Muscle of leg (tissue), 11 donors: ENCODE data around the gene PDE3A. TPM values are rescaled to one million over a fixed set of nuclear protein-coding genes. Genes with fewer than 3 reads are reported as not detected.
A peak's percentile ranks its signal among the peaks of the same experiment; 100 is the strongest.

Experiments used
- DNase-seq: peaks from one replicate; pipeline ENCODE4 v3.0.0; 2013
- H3K27ac ChIP-seq: one replicate; pipeline ENCODE4 v1.5.1; 2013; ENCODE audit warnings: mild to moderate bottlenecking, low read length, control low read depth
- H3K27me3 ChIP-seq: one replicate; pipeline ENCODE4 v1.6.1; 2013; ENCODE audit warnings: low read length; ENCODE audit not compliant: control insufficient read depth, insufficient read depth
- H3K36me3 ChIP-seq: one replicate; pipeline ENCODE4 v1.6.1; 2013; ENCODE audit warnings: low read length; ENCODE audit not compliant: control insufficient read depth, insufficient read depth
- H3K4me1 ChIP-seq: one replicate; pipeline ENCODE4 v1.6.1; 2013; ENCODE audit warnings: low read length; ENCODE audit not compliant: control insufficient read depth, insufficient read depth
- H3K4me3 ChIP-seq: one replicate; pipeline ENCODE4 v1.5.1; 2013; ENCODE audit warnings: low read length, control low read depth
- H3K9me3 ChIP-seq: replicated peaks from 2 replicates; pipeline ENCODE4 v1.6.1; 2013; ENCODE audit warnings: low read depth, low read length; ENCODE audit not compliant: control insufficient read depth
- WGBS: methylation state at CpG from one replicate; pipeline ENCODE4 v1.1.5; 2013; ENCODE audit warnings: missing lambda C conversion rate; ENCODE audit not compliant: insufficient coverage; 5-methylcytosine and 5-hydroxymethylcytosine counted together
- polyA plus RNA-seq, 8 donors: library from polyadenylated mRNA; unstranded; fragments of 120-200 nt; gene quantifications; one replicate each; pipeline versions ENCODE4 v1.2.1 to v1.2.3, GENCODE V29; 2013; ENCODE audit warnings: inconsistent platforms in 1 of 8, low replicate concordance in 1 of 8; ENCODE audit not compliant: insufficient read length in 8 of 8, insufficient read depth in 1 of 8
- total RNA-seq: library from RNA; stranded (reverse); fragments of 120-200 nt; gene quantifications from one replicate; pipeline ENCODE4 v1.2.4, GENCODE V29; 2013

Gene PDE3A
- total and polyA plus RNA-seq, 9 donors = 8.4 to 12.9 (median 11.0) TPM

- no peaks in the 10 kb centered on the region for H3K36me3 ChIP-seq
- no peaks in the 10 kb centered on the region for H3K4me1 ChIP-seq
- no peak overlapping the region for H3K27ac ChIP-seq
- no peaks in the 10 kb centered on the region for H3K9me3 ChIP-seq
- no peaks in the 10 kb centered on the region for H3K27me3 ChIP-seq
- no peak overlapping the region for H3K4me3 ChIP-seq
- 13% methylated on average over 3 of the region's 6 CpGs for WGBS
- peak; percentile 12 for DNase-seq
These were observed 336.5 kb downstream of the PDE3A start for GRCh38 chr12:20704860-20705259.

- H3K27me3 ChIP-seq = no peaks in the 10 kb centered on the region
- WGBS = 83% methylated on average over 1 of the region's 3 CpGs
- H3K9me3 ChIP-seq = no peaks in the 10 kb centered on the region
- H3K27ac ChIP-seq = no peak overlapping the region
- no peak for DNase-seq
- H3K4me1 ChIP-seq = no peaks in the 10 kb centered on the region
- no peaks in the 10 kb centered on the region for H3K36me3 ChIP-seq
- H3K4me3 ChIP-seq = no peak overlapping the region
These were observed 343.5 kb downstream of the PDE3A start for GRCh38 chr12:20711846-20712245.

- Histone ChIP-seq H3K27me3 (no peaks in the 10 kb centered on the region), H3K36me3 (no peaks in the 10 kb centered on the region), H3K9me3 (no peaks in the 10 kb centered on the region), H3K4me3 (no peak overlapping the region), H3K27ac (no peak overlapping the region), H3K4me1 (no peaks in the 10 kb centered on the region)
- 30% methylated on average over 2 of the region's 2 CpGs for WGBS
- no peak for DNase-seq
These were observed 347.7 kb downstream of the PDE3A start for GRCh38 chr12:20716037-20716436.

- Histone ChIP-seq H3K27me3 (no peaks in the 10 kb centered on the region), H3K36me3 (no peaks in the 10 kb centered on the region), H3K9me3 (no peaks in the 10 kb centered on the region), H3K4me3 (no peak overlapping the region), H3K27ac (no peak overlapping the region), H3K4me1 (no peaks in the 10 kb centered on the region)
- DNase-seq = no peak
- WGBS = no CpG with 5 or more reads among the region's 1 CpG
These were observed 348.6 kb downstream of the PDE3A start for GRCh38 chr12:20716985-20717384.

GRCh38 chr12:20718294-20718693, 350.0 kb downstream of the PDE3A start:
- Histone ChIP-seq H3K27me3 (no peaks in the 10 kb centered on the region), H3K36me3 (no peaks in the 10 kb centered on the region), H3K27ac (no peak overlapping the region), H3K4me1 (no peaks in the 10 kb centered on the region), H3K4me3 (no peak overlapping the region), H3K9me3 (no peaks in the 10 kb centered on the region)
- no peak for DNase-seq
- no CpG with 5 or more reads among the region's 4 CpGs for WGBS

GRCh38 chr12:20722142-20722541, 353.8 kb downstream of the PDE3A start:
- no peaks in the 10 kb centered on the region for H3K36me3 ChIP-seq
- no peaks in the 10 kb centered on the region for H3K4me1 ChIP-seq

GRCh38 chr12:20731274-20731673, 362.9 kb downstream of the PDE3A start:
- DNase-seq = no peak
- no peak overlapping the region for H3K27ac ChIP-seq
- no CpG with 5 or more reads among the region's 1 CpG for WGBS
- no peaks in the 10 kb centered on the region for H3K4me1 ChIP-seq
- H3K27me3 ChIP-seq = no peaks in the 10 kb centered on the region
- H3K36me3 ChIP-seq = no peaks in the 10 kb centered on the region
- H3K9me3 ChIP-seq = no peaks in the 10 kb centered on the region
- no peak overlapping the region for H3K4me3 ChIP-seq

More at GRCh38 chr12:20722142-20722541, 353.8 kb downstream of the PDE3A start:
- H3K9me3 ChIP-seq = no peaks in the 10 kb centered on the region
- WGBS = no CpG with 5 or more reads among the region's 1 CpG
- no peak overlapping the region for H3K27ac ChIP-seq
- H3K4me3 ChIP-seq = no peak overlapping the region
- no peaks in the 10 kb centered on the region for H3K27me3 ChIP-seq
- no peak for DNase-seq
